HepG2 (cell line): ENCODE measurements around the gene SPECC1L.

ENCODE experiments used
- ADNP ChIP-seq: sonication (generic); formaldehyde crosslinking; IDR thresholded peaks from 2 replicates; pipeline ENCODE4 v1.4.0; 2020; ENCODE audit warnings: missing genetic modification reagents
- EP300 ChIP-seq, 3 experiments: sonication (generic) in 1 of 3; formaldehyde crosslinking in 1 of 3; IDR thresholded peaks; 2 replicates each; pipeline versions ENCODE4 v1.5.1 to v1.6.1; 2011 to 2020; ENCODE audit warnings: low read depth in 2 of 3, low read length in 2 of 3, borderline replicate concordance in 1 of 3, improper control_type of control experiment in 1 of 3, mild to moderate bottlenecking in 1 of 3, missing genetic modification reagents in 1 of 3, moderate library complexity in 1 of 3
- GPBP1L1 ChIP-seq: sonication (generic); formaldehyde crosslinking; IDR thresholded peaks from 2 replicates; pipeline ENCODE4 v1.5.0; 2020; ENCODE audit warnings: mild to moderate bottlenecking, missing genetic modification reagents
- JUND ChIP-seq: sonication (generic); formaldehyde crosslinking; IDR thresholded peaks from 2 replicates; pipeline ENCODE4 v1.8.0; 2022; ENCODE audit warnings: mild to moderate bottlenecking, missing genetic modification reagents
- MBD4 ChIP-seq: IDR thresholded peaks from 2 replicates; pipeline ENCODE4 v1.6.1; 2012; ENCODE audit warnings: low read length, inconsistent platforms, borderline replicate concordance
- NFE2L2 ChIP-seq: fragments of 150-350 bp; IDR thresholded peaks from 2 replicates; pipeline ENCODE4 v1.6.1; 2014; ENCODE audit warnings: low read length
- POLR2A ChIP-seq, 2 experiments: IDR thresholded peaks; 2 replicates each; pipeline ENCODE4 v1.6.1; 2011; ENCODE audit warnings: low read depth in 2 of 2, low read length in 2 of 2, mild to moderate bottlenecking in 1 of 2, moderate library complexity in 1 of 2; ENCODE audit not compliant: insufficient read depth in 1 of 2
- POLR2G ChIP-seq: fragments of 200-400 bp; formaldehyde crosslinking; IDR thresholded peaks from 2 replicates; pipeline ENCODE4 v1.6.1; 2018; ENCODE audit warnings: mild to moderate bottlenecking, low read depth, low read length, moderate library complexity
- ZBTB20 ChIP-seq: sonication (generic); formaldehyde crosslinking; IDR thresholded peaks from 2 replicates; pipeline ENCODE4 v1.8.1; 2023; ENCODE audit warnings: missing genetic modification reagents, low read depth, mild to moderate bottlenecking, borderline replicate concordance

GRCh38 chr22:24370401-24370800, 99.8 kb downstream of the SPECC1L start:
- TF ChIP-seq MBD4 = no peak
- TF ChIP-seq JUND (CRISPR knock-in tag) = no peak
- no peak for TF ChIP-seq POLR2G
- TF ChIP-seq EP300 (IDR thresholded peaks at IDR 0.05; ENCODE audit: low read depth in 2 of 2, low read length in 2 of 2) = no peak
- no peak for TF ChIP-seq EP300 (CRISPR knock-in tag; IDR thresholded peaks at IDR 0.05; ENCODE audit: borderline replicate concordance)
- no peak for TF ChIP-seq ZBTB20 (CRISPR knock-in tag)
- no peak for TF ChIP-seq NFE2L2
- no peak for TF ChIP-seq ADNP (CRISPR knock-in tag)
- no peak for TF ChIP-seq POLR2A (IDR thresholded peaks at IDR 0.05; ENCODE audit: insufficient read depth in 1 of 2, low read depth in 2 of 2, low read length in 2 of 2)
- TF ChIP-seq GPBP1L1 (CRISPR knock-in tag) = no peak
